ENCODE data around the gene SSH2. TPM values are rescaled to one million over a fixed set of nuclear protein-coding genes. Genes with fewer than 3 reads are reported as not detected.

The SSH2 gene
- total and polyA plus RNA-seq, 9 of the 15 experiments (the other 6 are each of a cell fraction or from before 2014, with no cell fraction given) = 3.9 to 16.1 (median 10.2) TPM

DNA sequence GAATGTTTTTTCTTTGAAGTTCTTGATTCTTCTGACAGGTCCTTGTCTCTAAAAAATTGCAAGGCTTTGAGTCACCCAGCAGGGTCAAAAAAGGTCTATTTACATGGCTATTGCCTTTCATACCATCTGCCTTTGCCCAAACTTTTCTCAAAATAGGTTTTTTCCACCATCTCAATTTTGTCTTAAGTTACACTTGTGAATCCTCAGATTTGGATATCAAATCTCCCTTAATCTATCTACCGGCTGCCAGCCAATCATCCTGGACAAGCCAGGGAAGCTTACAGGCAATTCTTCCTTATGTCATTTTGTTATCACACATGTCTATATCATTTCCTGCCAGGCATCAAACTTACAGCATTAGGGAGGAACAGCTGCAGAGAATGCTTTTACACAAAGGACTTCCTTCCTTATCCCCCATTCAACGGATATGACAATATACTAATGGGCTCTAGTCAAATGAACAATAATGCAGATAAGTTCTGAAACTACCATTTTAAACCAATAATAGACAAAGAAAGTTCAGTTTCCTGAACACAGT is 203.2 kb downstream of the SSH2 start (continued):
- TF ChIP-seq, protein P1, sequence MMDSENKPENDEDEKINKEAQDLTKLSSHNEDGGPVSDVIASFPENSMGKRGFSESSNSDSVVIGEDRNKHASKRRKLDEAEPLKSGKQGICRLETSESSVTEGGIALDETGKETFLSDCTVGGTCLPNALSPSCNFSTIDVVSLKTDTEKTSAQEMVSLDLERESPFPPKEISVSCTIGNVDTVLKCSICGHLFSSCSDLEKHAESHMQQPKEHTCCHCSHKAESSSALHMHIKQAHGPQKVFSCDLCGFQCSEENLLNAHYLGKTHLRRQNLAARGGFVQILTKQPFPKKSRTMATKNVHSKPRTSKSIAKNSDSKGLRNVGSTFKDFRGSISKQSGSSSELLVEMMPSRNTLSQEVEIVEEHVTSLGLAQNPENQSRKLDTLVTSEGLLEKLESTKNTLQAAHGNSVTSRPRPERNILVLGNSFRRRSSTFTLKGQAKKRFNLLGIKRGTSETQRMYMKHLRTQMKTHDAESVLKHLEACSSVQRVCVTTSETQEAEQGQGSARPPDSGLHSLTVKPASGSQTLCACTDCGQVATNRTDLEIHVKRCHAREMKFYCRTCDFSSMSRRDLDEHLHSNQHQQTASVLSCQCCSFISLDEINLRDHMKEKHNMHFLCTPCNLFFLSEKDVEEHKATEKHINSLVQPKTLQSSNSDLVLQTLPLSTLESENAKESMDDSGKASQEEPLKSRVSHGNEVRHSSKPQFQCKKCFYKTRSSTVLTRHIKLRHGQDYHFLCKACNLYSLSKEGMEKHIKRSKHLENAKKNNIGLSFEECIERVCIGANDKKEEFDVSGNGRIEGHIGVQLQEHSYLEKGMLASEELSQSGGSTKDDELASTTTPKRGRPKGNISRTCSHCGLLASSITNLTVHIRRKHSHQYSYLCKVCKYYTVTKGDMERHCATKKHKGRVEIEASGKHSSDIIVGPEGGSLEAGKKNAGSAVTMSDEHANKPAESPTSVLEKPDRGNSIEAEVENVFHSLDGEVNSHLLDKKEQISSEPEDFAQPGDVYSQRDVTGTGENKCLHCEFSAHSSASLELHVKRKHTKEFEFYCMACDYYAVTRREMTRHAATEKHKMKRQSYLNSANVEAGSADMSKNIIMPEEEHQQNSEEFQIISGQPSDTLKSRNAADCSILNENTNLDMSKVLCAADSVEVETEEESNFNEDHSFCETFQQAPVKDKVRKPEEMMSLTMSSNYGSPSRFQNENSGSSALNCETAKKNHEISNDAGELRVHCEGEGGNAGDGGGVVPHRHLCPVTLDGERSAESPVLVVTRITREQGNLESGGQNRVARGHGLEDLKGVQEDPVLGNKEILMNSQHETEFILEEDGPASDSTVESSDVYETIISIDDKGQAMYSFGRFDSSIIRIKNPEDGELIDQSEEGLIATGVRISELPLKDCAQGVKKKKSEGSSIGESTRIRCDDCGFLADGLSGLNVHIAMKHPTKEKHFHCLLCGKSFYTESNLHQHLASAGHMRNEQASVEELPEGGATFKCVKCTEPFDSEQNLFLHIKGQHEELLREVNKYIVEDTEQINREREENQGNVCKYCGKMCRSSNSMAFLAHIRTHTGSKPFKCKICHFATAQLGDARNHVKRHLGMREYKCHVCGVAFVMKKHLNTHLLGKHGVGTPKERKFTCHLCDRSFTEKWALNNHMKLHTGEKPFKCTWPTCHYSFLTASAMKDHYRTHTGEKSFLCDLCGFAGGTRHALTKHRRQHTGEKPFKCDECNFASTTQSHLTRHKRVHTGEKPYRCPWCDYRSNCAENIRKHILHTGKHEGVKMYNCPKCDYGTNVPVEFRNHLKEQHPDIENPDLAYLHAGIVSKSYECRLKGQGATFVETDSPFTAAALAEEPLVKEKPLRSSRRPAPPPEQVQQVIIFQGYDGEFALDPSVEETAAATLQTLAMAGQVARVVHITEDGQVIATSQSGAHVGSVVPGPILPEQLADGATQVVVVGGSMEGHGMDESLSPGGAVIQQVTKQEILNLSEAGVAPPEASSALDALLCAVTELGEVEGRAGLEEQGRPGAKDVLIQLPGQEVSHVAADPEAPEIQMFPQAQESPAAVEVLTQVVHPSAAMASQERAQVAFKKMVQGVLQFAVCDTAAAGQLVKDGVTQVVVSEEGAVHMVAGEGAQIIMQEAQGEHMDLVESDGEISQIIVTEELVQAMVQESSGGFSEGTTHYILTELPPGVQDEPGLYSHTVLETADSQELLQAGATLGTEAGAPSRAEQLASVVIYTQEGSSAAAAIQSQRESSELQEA (IDR thresholded peaks at IDR 0.05; ENCODE audit: low read depth) = no peak
- TF ChIP-seq CC2D1A (IDR thresholded peaks at IDR 0.05) = no peak; the same call in 1 of the 2 replicates
- no peak for TF ChIP-seq ZFP36 (IDR thresholded peaks at IDR 0.05; ENCODE audit: low read depth, low read length, partially characterized antibody)
- TF ChIP-seq TAF9B (IDR thresholded peaks at IDR 0.05; ENCODE audit: partially characterized antibody) = peak; percentile 57
- no peak for TF ChIP-seq ETS2 (tag; IDR thresholded peaks at IDR 0.05; ENCODE audit: borderline replicate concordance, poor library complexity, severe bottlenecking)
- peak; percentile 54 for TF ChIP-seq BRD9 (IDR thresholded peaks at IDR 0.05; ENCODE audit: low read depth, partially characterized antibody)
- peak; percentile 73 for TF ChIP-seq DACH1 (IDR thresholded peaks at IDR 0.05; ENCODE audit: partially characterized antibody)
- peak; percentile 90 for TF ChIP-seq CBFA2T2 (conservative IDR thresholded peaks at IDR 0.05)
- no peak for TF ChIP-seq SLC30A9 (CRISPR knock-in tag; IDR thresholded peaks at IDR 0.05)
- no peak for TF ChIP-seq POLR3G (IDR thresholded peaks at IDR 0.05; ENCODE audit: extremely low read depth, insufficient read length, insufficient replicate concordance)
- peak; percentile 95 for TF ChIP-seq ARID1B (IDR thresholded peaks at IDR 0.05)
- TF ChIP-seq, protein P2, sequence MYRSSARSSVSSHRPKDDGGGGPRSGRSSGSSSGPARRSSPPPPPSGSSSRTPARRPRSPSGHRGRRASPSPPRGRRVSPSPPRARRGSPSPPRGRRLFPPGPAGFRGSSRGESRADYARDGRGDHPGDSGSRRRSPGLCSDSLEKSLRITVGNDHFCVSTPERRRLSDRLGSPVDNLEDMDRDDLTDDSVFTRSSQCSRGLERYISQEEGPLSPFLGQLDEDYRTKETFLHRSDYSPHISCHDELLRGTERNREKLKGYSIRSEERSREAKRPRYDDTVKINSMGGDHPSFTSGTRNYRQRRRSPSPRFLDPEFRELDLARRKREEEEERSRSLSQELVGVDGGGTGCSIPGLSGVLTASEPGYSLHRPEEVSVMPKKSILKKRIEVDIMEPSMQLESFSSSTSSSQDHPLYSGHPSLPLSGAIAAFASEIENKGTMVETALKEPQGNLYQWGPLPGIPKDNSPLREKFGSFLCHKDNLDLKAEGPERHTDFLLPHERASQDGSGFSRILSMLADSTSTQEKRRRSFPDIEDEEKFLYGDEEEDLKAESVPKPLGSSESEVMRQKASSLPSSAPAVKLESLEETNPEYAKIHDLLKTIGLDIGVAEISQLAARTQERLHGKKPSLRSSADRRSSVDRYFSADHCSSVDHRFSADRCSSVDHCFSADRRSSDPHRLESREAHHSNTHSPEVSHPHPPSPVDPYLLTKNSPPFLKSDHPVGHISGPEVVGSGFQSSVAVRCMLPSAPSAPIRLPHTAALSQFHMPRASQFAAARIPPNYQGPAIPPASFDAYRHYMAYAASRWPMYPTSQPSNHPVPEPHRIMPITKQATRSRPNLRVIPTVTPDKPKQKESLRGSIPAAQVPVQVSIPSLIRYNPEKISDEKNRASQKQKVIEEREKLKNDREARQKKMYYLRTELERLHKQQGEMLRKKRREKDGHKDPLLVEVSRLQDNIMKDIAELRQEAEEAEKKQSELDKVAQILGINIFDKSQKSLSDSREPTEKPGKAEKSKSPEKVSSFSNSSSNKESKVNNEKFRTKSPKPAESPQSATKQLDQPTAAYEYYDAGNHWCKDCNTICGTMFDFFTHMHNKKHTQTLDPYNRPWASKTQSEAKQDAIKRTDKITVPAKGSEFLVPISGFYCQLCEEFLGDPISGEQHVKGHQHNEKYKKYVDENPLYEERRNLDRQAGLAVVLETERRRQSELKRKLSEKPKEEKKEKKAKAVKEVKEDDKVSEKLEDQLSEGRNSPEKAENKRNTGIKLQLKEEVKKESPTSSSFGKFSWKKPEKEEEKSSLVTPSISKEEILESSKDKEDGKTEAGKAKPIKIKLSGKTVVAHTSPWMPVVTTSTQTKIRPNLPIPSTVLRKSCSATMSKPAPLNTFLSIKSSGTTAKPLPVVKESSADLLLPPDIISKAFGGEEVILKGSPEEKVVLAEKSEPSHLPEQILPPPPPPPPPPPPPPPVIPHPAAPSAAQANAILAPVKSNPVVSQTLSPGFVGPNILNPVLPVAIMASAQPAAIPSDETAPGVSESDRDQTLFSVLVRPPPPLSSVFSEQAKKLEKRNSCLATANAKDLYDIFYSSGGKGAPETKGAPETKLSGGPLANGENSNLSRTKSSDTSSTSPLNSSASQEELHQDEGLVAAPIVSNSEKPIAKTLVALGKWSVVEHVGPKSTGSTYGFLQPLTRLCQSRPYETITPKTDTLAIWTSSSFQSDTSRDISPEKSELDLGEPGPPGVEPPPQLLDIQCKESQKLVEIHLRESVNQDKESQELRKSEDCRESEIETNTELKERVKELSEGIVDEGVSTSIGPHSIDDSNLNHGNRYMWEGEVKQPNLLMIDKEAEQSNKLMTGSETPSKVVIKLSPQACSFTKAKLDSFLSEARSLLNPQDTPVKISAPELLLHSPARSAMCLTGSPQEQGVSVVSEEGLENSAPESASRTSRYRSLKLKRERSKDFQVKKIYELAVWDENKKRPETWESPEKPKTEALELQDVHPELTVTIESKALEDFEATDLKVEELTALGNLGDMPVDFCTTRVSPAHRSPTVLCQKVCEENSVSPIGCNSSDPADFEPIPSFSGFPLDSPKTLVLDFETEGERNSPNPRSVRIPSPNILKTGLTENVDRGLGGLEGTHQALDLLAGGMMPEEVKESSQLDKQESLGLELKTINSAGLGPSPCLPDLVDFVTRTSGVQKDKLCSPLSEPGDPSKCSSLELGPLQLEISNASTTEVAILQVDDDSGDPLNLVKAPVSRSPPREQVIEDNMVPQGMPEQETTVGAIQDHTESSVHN (IDR thresholded peaks at IDR 0.05; ENCODE audit: borderline replicate concordance in 1 of 2, low read depth in 1 of 2) = 0 out of 4 replicates have a peak, but pooled peaks of 1 of the 2 experiments have one; percentile 55
